Ecto neural progenitor cell (in vitro differentiated cells): ENCODE data around the gene CCDC172.

ENCODE experiments used
- DNase-seq: peaks from one replicate; pipeline ENCODE4 v3.0.0-alpha.2; 2018; ENCODE audit warnings: low spot score

The CCDC172 gene

GRCh38 chr10:116324227-116324950 lies at the start of gene CCDC172:
Gene CCDC172, plus strand, starts transcription at chr10:116324448. Its CDS starts 564 bp downstream, at chr10:116325012.
- DNase-seq = no peak

- no peak for DNase-seq
Measured at GRCh38 chr10:116276981-116277380, 47.3 kb upstream of the CCDC172 start.

GRCh38 chr10:116278846-116279245 lies 45.4 kb upstream of the CCDC172 start:
- DNase-seq = peak; percentile 67

- DNase-seq = no peak
Measured at GRCh38 chr10:116281775-116282174, 42.5 kb upstream of the CCDC172 start.

- no peak for DNase-seq
Measured at GRCh38 chr10:116286626-116287200, 37.5 kb upstream of the CCDC172 start.

- no peak for DNase-seq
Measured at GRCh38 chr10:116287906-116288501, 36.2 kb upstream of the CCDC172 start.

- DNase-seq = no peak
Measured at GRCh38 chr10:116289652-116290051, 34.6 kb upstream of the CCDC172 start.

GRCh38 chr10:116292493-116292892 lies 31.8 kb upstream of the CCDC172 start:
- DNase-seq = no peak

- no peak for DNase-seq
Measured at GRCh38 chr10:116296291-116296721, 27.9 kb upstream of the CCDC172 start.

- no peak for DNase-seq
Measured at GRCh38 chr10:116298586-116298985, 25.7 kb upstream of the CCDC172 start.

GRCh38 chr10:116300542-116300941 lies 23.7 kb upstream of the CCDC172 start:
- no peak for DNase-seq

GRCh38 chr10:116304923-116305322 lies 19.3 kb upstream of the CCDC172 start:
- DNase-seq = no peak

- no peak for DNase-seq
Measured at GRCh38 chr10:116306847-116307246, 17.4 kb upstream of the CCDC172 start.

GRCh38 chr10:116307455-116307854 lies 16.8 kb upstream of the CCDC172 start:
- DNase-seq = no peak

GRCh38 chr10:116311016-116311415 lies 13.2 kb upstream of the CCDC172 start:
- no peak for DNase-seq

GRCh38 chr10:116311706-116312490 lies 12.3 kb upstream of the CCDC172 start:
- DNase-seq = no peak

GRCh38 chr10:116312548-116312947 lies 11.7 kb upstream of the CCDC172 start:
- DNase-seq = no peak

- DNase-seq = no peak
Measured at GRCh38 chr10:116316503-116316902, 7.7 kb upstream of the CCDC172 start.

- DNase-seq = no peak
Measured at GRCh38 chr10:116324951-116325635, 845 bp downstream of the CCDC172 start.

- no peak for DNase-seq
Measured at GRCh38 chr10:116325987-116326386, 1.7 kb downstream of the CCDC172 start.

GRCh38 chr10:116329153-116329552 lies 4.9 kb downstream of the CCDC172 start:
- DNase-seq = no peak

GRCh38 chr10:116331815-116332214 lies 7.6 kb downstream of the CCDC172 start:
- DNase-seq = no peak
